Measurements from ENCODE around the gene LIME1. TPM values are rescaled to one million over a fixed set of nuclear protein-coding genes. Genes with fewer than 3 reads are reported as not detected.

Gene LIME1
- total and polyA plus RNA-seq, 2 of the 4 experiments (the other 2 are of a cell fraction) = 0.36 to 7.8 TPM

DNA sequence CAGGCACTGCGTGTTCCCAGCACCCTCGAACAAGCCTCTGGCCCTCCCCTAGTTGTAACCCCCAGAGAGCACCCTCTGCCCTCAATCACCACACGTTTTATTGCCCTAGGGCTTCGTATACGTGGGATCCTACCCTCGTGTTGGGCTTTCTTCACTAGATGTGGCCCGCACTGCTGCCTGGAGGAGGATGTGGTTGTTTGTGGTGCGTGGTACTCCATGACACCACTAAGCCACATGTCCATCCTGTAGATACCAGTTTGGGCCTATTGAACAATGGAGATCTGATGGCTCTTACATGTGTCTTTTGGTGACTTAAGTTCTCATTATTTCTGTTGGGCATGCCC is 20.2 kb downstream of the LIME1 start:
- H3K18ac ChIP-seq (ENCODE audit: low read depth, low read length) = no peak overlapping the region
- BruUV-seq (replicated peaks) = no TSS peak
- ChIA-PET POLR2A (ENCODE audit: unreplicated experiment) (interaction anchor here (0.6 kb wide), 1 partner anchor 10 kb away, joined by 4 read pairs; no protein-coding TSS in a partner anchor), CTCF (no interaction called here)
- no peak overlapping the region for H2AK5ac ChIP-seq (ENCODE audit: low read depth, low read length)
- no peak overlapping the region for H3K4me2 ChIP-seq (ENCODE audit: low read depth, low read length)
- in situ Hi-C loops (cut with MboI; ENCODE audit: low sequenced_read_pairs) (no loop called here), intact Hi-C loops (cut with micrococcal nuclease) (no loop called here), dilution Hi-C loops (cut with HindIII; ENCODE audit: low sequenced_read_pairs, unreplicated experiment) (no loop called here)
- no CpG with 5 or more reads among the region's 8 CpGs for WGBS, 2 experiments (ENCODE audit: extremely low coverage in 2 of 2, insufficient read length in 1 of 2)
- H4K91ac ChIP-seq (ENCODE audit: insufficient read depth, low read depth, low read length) = no peak overlapping the region
- no peak overlapping the region for H3K4me3 ChIP-seq (ENCODE audit: insufficient read depth, low read depth, low read length)
- no peak overlapping the region for H3K56ac ChIP-seq (ENCODE audit: extremely low read depth, insufficient read depth, low read length)
- 0 out of 2 replicates have a peak, but pooled peaks cover 4% of the 10 kb centered on the region for H3K9me1 ChIP-seq (ENCODE audit: insufficient read depth, low read length)
- no peak overlapping the region for H4K8ac ChIP-seq (ENCODE audit: low read depth in 2 of 2, low read length in 2 of 2)
- peaks cover 0 to 7% of the 10 kb centered on the region in 2 experiments; a peak in 1 of 4 replicates for H3K79me1 ChIP-seq (ENCODE audit: low read depth in 1 of 2, low read length in 2 of 2)
- H2BK120ac ChIP-seq (ENCODE audit: low read depth, low read length) = no peak overlapping the region
- no peak overlapping the region for H2AFZ ChIP-seq (replicated peaks; ENCODE audit: low read length, poor library complexity)
- no peaks in the 10 kb centered on the region for H3K9me3 ChIP-seq (ENCODE audit: control insufficient read depth, insufficient read depth, low read length)
- ATAC-seq (ENCODE audit: low read depth) (no peak), DNase-seq (no peak)
- no peak overlapping the region for H2BK20ac ChIP-seq (ENCODE audit: low read depth, low read length)
- no peaks in the 10 kb centered on the region for H3K27me3 ChIP-seq (ENCODE audit: control insufficient read depth, insufficient read depth, low read length)
- no peak overlapping the region for H4K5ac ChIP-seq (ENCODE audit: low read depth, low read length)
- no peak overlapping the region for H3K27ac ChIP-seq (ENCODE audit: insufficient read depth, low read length)
- no peak overlapping the region for H3K23ac ChIP-seq (ENCODE audit: low read depth, low read length)
- no peak overlapping the region for H3K14ac ChIP-seq (replicated peaks; ENCODE audit: low read depth, low read length)
- TF ChIP-seq NFE2L2 (IDR thresholded peaks at IDR 0.05; ENCODE audit: low read depth, low read length) (no peak), MAZ (IDR thresholded peaks at IDR 0.05; ENCODE audit: borderline replicate concordance, low read depth, low read length) (no peak), SMC3 (IDR thresholded peaks at IDR 0.05; ENCODE audit: low read depth, low read length) (no peak)
- no peak overlapping the region for H3K9ac ChIP-seq (ENCODE audit: low read depth, low read length)
- H2BK5ac ChIP-seq (ENCODE audit: low read depth, low read length, poor library complexity, severe bottlenecking) = no peak overlapping the region
- H3K4me1 ChIP-seq (ENCODE audit: control insufficient read depth, insufficient read depth, low read length) = no peaks in the 10 kb centered on the region
- no peak overlapping the region for H3K4ac ChIP-seq (ENCODE audit: low read depth, low read length)
- peak overlapping the region; percentile 76 for H2AK9ac ChIP-seq (replicated peaks; ENCODE audit: low read depth, low read length, poor library complexity)
- peaks cover 5% of the 10 kb centered on the region; the same call in 1 of the 2 replicates for H3K36me3 ChIP-seq (ENCODE audit: control insufficient read depth, insufficient read depth, low read length)
- no peaks in the 10 kb centered on the region for H4K20me1 ChIP-seq (ENCODE audit: insufficient read depth, low read length)
- no peak overlapping the region for H2BK15ac ChIP-seq (ENCODE audit: low read depth, low read length)

All from IMR-90 (cell line).